Testis (tissue), 3 donors: ENCODE results near the gene CFAP20DC. TPM values are rescaled to one million over a fixed set of nuclear protein-coding genes. Genes with fewer than 3 reads are reported as not detected.

Source experiments
- DNase-seq: peaks from one replicate; pipeline ENCODE4 v3.0.0-alpha.2; 2019
- H3K27ac ChIP-seq, 2 donors: fragments of 200-600 bp; sonication (generic); one replicate each; pipeline ENCODE4 v1.5.1; 2019
- H3K27me3 ChIP-seq: fragments of 200-600 bp; sonication (generic); one replicate; pipeline ENCODE4 v1.5.1; 2019
- H3K36me3 ChIP-seq: fragments of 200-600 bp; sonication (generic); one replicate; pipeline ENCODE4 v1.5.1; 2017; ENCODE audit warnings: low read depth; ENCODE audit errors: missing control alignments
- H3K4me1 ChIP-seq: fragments of 200-600 bp; sonication (generic); one replicate; pipeline ENCODE4 v1.5.1; 2019
- H3K4me3 ChIP-seq, 2 donors: fragments of 200-600 bp; sonication (generic); one replicate each; pipeline ENCODE4 v1.5.1; 2017 to 2019
- H3K9me3 ChIP-seq: fragments of 200-600 bp; sonication (generic); one replicate; pipeline ENCODE4 v1.5.1; 2017
- CTCF ChIP-seq, 3 experiments: fragments of 450-650 bp in 2 of 3; fragments of 200-600 bp in 1 of 3; sonication (generic) in 1 of 3; IDR thresholded peaks; one replicate each; pipeline ENCODE4 v1.5.1; 2016 to 2019; ENCODE audit warnings: antibody characterized with exemption in 3 of 3, mild to moderate bottlenecking in 2 of 3, moderate library complexity in 1 of 3
- POLR2A ChIP-seq: fragments of 450-650 bp; IDR thresholded peaks from one replicate; pipeline ENCODE4 v1.6.1; 2017; ENCODE audit warnings: antibody characterized with exemption, mild to moderate bottlenecking, moderate library complexity
- WGBS, 2 donors: methylation state at CpG; one replicate each; pipeline ENCODE4 v1.1.5; 2018; 5-methylcytosine and 5-hydroxymethylcytosine counted together
- intact Hi-C: fragments of 100-400 bp; cut with DNase I; formaldehyde crosslinking; loops from one replicate; pipeline ENCODE4 v1.15.1; 2023; ENCODE audit warnings: low total_unique reads
- polyA plus RNA-seq: library from polyadenylated mRNA; stranded (reverse); fragments of 350-450 nt; fragmentation: Illumina TruSeq; extraction: RNeasy Lipid Tissue Mini Kit (QIAGEN cat#74804); gene quantifications from one replicate; pipeline ENCODE4 v1.2.3, GENCODE V29; 2014; ENCODE audit warnings: low read depth, low replicate concordance; ENCODE audit not compliant: insufficient read depth
- total RNA-seq, 2 donors: library from RNA; depleted of rRNA; stranded (reverse); fragments of >200 nt; gene quantifications; one replicate each; pipeline ENCODE4 v1.2.3, GENCODE V29; 2016

Gene CFAP20DC
- total and polyA plus RNA-seq, 3 donors from 2014 or later, result 24.5 to 62.8 (median 42.0) TPM

DNA sequence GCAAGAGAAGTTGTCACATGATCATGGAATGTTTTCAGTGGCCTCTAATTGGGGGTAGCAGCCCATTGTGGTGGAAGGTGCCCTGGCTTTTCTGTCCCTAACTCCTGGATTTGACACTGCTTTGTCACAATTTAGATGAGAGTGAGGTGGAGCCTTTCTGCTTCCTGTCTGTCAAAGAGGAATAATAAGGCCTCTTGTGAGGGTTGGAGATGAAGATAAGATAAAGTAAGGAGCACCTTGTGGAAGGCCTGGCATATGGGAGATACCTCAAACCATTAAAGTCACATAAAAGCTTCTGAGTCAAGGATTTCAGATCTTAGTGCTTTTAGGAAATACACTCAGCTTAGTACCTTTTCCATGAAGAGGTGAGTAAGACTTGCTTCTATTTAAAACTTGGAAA lies 210.6 kb downstream of the CFAP20DC start:
- Histone ChIP-seq H3K4me1 (no peaks in the 10 kb centered on the region), H3K27me3 (no peaks in the 10 kb centered on the region), H3K36me3 (no peaks in the 10 kb centered on the region), H3K4me3 (no peak overlapping the region), H3K27ac (no peak overlapping the region), H3K9me3 (no peaks in the 10 kb centered on the region)
- TF ChIP-seq POLR2A (no peak), CTCF (IDR thresholded peaks at IDR 0.05) (no peak)
- intact Hi-C loops, result no loop called here
- DNase-seq, result no peak

DNA sequence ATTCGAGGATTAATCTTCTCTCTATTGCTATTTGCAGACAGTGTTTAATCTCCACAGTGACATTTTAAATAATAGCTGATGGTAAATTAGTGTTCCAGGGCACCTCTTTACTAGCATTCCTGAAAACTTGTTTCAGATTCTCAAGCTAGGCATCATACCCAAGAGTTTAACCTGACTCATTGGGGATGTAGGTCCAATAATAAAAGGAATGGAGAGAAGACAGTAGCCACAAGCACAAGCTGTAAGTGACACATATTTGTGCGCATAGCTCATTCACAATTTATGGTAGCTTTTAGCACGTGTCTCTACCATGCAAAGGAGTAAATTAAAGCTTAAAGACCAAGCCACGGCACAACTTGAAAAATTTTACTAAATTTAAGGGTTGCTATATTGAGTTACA lies 212.0 kb downstream of the CFAP20DC start:
- H3K36me3 ChIP-seq, result no peaks in the 10 kb centered on the region
- TF ChIP-seq POLR2A (no peak), CTCF (IDR thresholded peaks at IDR 0.05) (no peak)
- no peak overlapping the region for H3K27ac ChIP-seq
- no peaks in the 10 kb centered on the region for H3K27me3 ChIP-seq
- WGBS, 2 donors, result 84 to 87% methylated on average over 4 of the region's 4 CpGs
- DNase-seq, result no peak
- no peak overlapping the region for H3K4me3 ChIP-seq
- H3K9me3 ChIP-seq, result no peaks in the 10 kb centered on the region
- no peaks in the 10 kb centered on the region for H3K4me1 ChIP-seq
- intact Hi-C loops, result no loop called here

- 94 to 95% methylated on average over 3 of the region's 3 CpGs for WGBS, 2 donors
- no peaks in the 10 kb centered on the region for H3K9me3 ChIP-seq
- no peaks in the 10 kb centered on the region for H3K36me3 ChIP-seq
- intact Hi-C loops, result no loop called here
- no peaks in the 10 kb centered on the region for H3K4me1 ChIP-seq
- TF ChIP-seq POLR2A (no peak), CTCF (IDR thresholded peaks at IDR 0.05) (no peak)
- no peak for DNase-seq
- H3K4me3 ChIP-seq, result no peak overlapping the region
- H3K27ac ChIP-seq, result no peak overlapping the region
- no peaks in the 10 kb centered on the region for H3K27me3 ChIP-seq
These were observed 212.5 kb downstream of the CFAP20DC start for GRCh38 chr3:58837141-58837843.

GRCh38 chr3:58835086-58835485 lies 214.7 kb downstream of the CFAP20DC start:
- H3K4me1 ChIP-seq, result no peaks in the 10 kb centered on the region
- TF ChIP-seq CTCF (IDR thresholded peaks at IDR 0.05), result no peak
- TF ChIP-seq POLR2A, result no peak
- no peaks in the 10 kb centered on the region for H3K27me3 ChIP-seq
- 87 to 90% methylated on average over 3 of the region's 3 CpGs for WGBS, 2 donors
- no peaks in the 10 kb centered on the region for H3K36me3 ChIP-seq
- H3K9me3 ChIP-seq, result no peaks in the 10 kb centered on the region
- DNase-seq, result no peak
- no peak overlapping the region for H3K27ac ChIP-seq
- intact Hi-C loops, result no loop called here
- no peak overlapping the region for H3K4me3 ChIP-seq

DNA sequence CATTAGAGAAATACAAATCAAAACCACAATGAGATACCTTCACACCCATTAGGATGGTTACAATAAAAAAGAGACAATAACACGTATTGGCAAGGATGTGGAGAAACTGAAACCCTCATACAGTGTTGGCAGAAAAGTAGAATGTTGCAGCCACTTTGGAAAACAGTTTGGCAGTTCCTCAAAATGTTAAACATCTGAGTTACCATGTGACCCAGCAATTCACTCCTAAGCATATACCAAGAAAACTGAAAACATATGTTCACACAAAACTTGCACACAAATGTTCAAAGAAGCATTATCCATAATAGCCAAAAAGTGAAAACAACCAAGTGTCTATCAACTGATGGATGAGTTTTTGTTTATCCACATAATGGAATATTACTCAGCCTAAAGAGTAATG lies 216.3 kb downstream of the CFAP20DC start:
- Histone ChIP-seq H3K4me1 (no peaks in the 10 kb centered on the region), H3K27me3 (no peaks in the 10 kb centered on the region), H3K27ac (no peak overlapping the region), H3K4me3 (no peak overlapping the region), H3K9me3 (no peaks in the 10 kb centered on the region), H3K36me3 (no peaks in the 10 kb centered on the region)
- WGBS, 2 donors, result 79% methylated on average over 1 of the region's 1 CpG
- DNase-seq, result no peak
- TF ChIP-seq CTCF (IDR thresholded peaks at IDR 0.05), result no peak
- no peak for TF ChIP-seq POLR2A
- intact Hi-C loops, result no loop called here
